GM19043 (cell line): ENCODE results near the gene MFSD6.
"Not testable (repeated sequence)": the region's sequence is repeated elsewhere in the genome, so short reads cannot be mapped to it uniquely, and the experiment has no call there.

Experiments
- ATAC-seq: cut with Tn5 transposase; IDR thresholded peaks from one replicate; pipeline ENCODE4 v1.9.1; 2021; ENCODE audit warnings: low read depth; ENCODE audit not compliant: unreplicated experiment

The MFSD6 gene

GRCh38 chr2:190407662-190408537, at the start of gene MFSD6:
Gene MFSD6, plus strand, starts transcription at chr2:190408355. Its CDS starts 27,675 bp downstream, at chr2:190436030.
- ATAC-seq = peak; percentile 54

- ATAC-seq = not testable (repeated sequence)
Observed at GRCh38 chr2:190358655-190359448, 49.3 kb upstream of the MFSD6 start.

- no peak for ATAC-seq
Observed at GRCh38 chr2:190360561-190360960, 47.6 kb upstream of the MFSD6 start.

DNA sequence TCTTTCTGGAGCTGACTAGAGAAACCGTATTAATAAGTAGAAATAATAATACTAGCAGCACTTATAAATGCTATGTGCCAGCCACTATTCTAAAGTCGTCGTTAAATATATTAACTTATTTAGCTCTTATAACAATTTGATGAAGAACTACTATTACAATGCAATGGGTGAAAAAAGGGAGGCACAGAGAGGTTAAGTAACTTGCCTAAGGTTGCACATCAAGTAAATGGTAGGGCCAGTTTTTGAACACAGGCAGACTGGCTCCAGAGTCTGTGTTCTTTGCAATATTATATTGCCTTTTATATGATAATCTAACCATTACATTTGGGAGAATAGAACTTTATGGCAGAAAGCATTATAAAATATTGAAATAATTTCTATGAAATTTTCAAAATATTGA, 47.2 kb upstream of the MFSD6 start:
- no peak for ATAC-seq

GRCh38 chr2:190361572-190361971, 46.6 kb upstream of the MFSD6 start:
- ATAC-seq = no peak

GRCh38 chr2:190362894-190363293, 45.3 kb upstream of the MFSD6 start:
- no peak for ATAC-seq

GRCh38 chr2:190365499-190366204, 42.5 kb upstream of the MFSD6 start:
- ATAC-seq = no peak

- no peak for ATAC-seq
Observed at GRCh38 chr2:190366248-190366753, 41.9 kb upstream of the MFSD6 start.

DNA sequence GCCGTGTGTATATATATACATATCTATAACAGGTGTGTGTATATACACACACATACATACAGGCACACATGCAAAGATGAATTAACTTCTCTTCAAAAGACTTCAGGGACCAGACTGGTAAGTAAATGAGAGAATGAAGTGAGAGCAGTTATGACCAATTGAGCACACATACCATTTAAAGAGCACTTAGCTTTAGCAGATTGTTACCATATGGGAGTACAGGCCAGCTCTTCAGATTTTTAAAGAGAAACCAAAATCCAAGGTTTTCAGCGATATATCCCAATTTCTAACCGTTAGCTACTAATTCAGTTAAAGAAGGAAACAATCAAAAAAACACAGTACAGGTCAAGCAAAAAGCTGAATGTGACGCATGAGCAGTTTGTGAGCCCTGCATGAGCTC, 41.1 kb upstream of the MFSD6 start:
- ATAC-seq = no peak

DNA sequence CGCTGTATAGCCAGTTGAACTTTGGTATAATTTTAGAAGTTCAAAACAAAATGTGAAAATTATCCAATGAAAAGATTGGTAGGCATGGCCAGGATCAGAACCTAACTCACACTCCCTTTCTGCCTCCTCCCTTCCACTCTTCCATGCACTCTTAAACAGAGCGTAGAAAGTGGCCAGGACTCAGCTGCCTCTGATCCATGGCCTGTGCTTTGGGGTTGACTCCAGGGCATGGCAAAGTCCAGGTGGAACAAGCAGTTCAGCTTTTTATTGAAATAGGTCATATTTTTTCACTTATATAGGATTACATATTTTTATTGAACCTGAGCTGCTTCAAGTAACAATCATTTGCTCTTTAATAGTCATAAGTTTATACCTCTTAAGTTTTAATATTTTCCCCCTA, 38.5 kb upstream of the MFSD6 start:
- no peak for ATAC-seq

DNA sequence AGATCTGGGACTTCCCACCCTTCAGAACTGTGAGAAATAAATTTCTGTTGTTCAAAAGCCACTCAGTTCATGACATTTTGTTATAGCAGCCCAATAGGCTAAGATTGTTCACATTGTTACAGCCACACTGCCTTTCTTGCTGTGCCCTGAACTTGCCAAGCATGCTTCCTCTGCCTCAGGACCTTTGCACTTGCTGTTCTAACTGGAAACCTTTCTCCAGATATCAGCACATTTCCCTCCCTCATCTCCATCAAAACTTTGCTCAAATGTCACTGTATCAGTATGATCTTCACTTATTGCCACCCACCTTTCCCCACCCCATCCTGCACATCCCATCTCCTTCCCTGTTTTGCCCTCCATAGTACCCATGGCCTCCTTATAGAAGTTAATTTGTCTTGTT, 32.1 kb upstream of the MFSD6 start:
- no peak for ATAC-seq

GRCh38 chr2:190376591-190377245, 31.4 kb upstream of the MFSD6 start:
- no peak for ATAC-seq

DNA sequence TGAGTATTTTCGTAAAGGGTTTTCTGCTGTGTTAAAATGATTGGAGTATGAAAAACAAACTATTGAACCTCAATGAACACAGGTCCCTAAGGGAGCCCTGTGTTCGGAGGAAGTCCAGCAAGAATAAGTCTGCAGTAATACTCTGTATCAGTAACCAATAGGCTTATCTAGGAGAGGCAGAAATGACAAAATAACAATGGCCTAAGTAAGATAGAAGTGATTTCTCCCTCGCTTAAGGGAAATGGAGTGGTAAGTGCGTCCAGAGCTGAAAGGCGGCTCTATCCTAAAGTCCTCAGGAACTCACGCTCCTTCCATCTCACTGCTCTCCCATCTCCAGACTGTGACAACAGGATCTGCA, 29.3 kb upstream of the MFSD6 start:
- no peak for ATAC-seq

- no peak for ATAC-seq
Observed at GRCh38 chr2:190379249-190379964, 28.7 kb upstream of the MFSD6 start.

DNA sequence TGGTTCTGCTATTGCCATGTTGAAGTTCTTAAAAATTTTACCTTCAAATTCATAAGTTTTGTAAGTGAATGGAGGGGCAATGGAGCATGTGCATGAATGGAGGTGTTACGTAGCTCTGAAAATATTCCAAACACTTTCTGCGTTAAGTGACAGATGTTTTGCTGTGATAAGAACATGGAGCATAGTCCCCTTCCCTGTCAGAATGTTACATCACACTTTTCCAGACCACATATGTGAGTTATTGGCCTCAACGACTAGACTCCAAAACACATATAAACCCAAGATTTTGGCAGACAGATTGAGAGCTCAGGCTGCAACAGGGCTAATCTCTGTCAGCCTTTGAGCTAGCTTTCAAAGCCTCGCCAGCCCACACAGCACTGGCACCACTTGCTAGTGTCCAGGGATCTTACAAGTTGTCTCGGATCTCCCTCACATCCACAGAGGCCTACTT, 27.2 kb upstream of the MFSD6 start:
- ATAC-seq = no peak

DNA sequence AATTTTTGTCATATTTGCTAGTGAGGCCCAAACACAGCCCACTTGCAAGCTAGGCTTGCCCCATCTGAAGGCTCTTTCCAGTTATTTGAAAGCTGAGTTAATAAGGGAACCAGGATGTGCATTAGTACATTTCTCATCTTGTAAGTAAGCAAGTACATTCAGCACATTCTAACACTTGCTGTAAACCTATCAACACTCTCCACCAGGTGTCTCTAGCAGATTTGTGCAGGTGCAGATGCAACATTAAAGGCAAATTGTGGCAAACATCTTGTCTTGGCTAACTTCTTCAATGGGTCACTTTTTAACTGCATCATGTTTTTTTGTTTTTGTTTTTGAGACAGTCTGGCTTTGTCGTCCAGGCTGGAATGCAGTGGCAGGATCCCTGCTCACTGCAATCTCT, 25.3 kb upstream of the MFSD6 start:
- peak; percentile 87 for ATAC-seq

DNA sequence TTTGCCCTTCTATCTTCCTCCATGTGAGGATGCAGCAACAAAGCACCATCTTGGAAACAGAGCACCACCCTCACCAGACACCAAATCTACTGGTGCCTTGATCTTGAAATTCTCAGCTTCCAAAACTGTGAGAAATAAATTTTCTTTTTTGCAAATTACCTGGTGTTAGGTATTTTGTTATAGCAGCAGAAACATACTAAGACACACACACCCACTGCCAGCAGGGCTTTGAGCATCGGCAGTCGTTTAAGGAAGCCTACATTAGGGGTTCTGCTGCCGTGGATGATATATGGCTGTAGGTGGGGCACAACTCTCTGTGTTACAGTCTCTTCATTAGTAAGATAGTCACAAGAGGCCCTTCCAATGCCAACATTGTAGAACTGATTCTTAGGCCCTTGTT, 20.7 kb upstream of the MFSD6 start:
- ATAC-seq = no peak

- ATAC-seq = no peak
Observed at GRCh38 chr2:190396271-190396670, 11.9 kb upstream of the MFSD6 start.

- ATAC-seq = no peak
Observed at GRCh38 chr2:190402986-190403603, 5.1 kb upstream of the MFSD6 start.
